GM23248 (cell line): ENCODE measurements around the gene TBXAS1.

Experiments used
- EZH2 ChIP-seq: fragments of 200-600 bp; sonication (generic); IDR thresholded peaks from 2 replicates; pipeline ENCODE4 v1.6.1; 2018; ENCODE audit warnings: antibody characterized with exemption, mild to moderate bottlenecking; ENCODE audit not compliant: insufficient read depth, poor library complexity, severe bottlenecking
- EZH2phosphoT487 ChIP-seq: fragments of 200-600 bp; sonication (generic); IDR thresholded peaks from 2 replicates; pipeline ENCODE4 v1.6.1; 2018; ENCODE audit warnings: antibody characterized with exemption, moderate library complexity, mild to moderate bottlenecking, low read depth; ENCODE audit not compliant: insufficient read depth

DNA sequence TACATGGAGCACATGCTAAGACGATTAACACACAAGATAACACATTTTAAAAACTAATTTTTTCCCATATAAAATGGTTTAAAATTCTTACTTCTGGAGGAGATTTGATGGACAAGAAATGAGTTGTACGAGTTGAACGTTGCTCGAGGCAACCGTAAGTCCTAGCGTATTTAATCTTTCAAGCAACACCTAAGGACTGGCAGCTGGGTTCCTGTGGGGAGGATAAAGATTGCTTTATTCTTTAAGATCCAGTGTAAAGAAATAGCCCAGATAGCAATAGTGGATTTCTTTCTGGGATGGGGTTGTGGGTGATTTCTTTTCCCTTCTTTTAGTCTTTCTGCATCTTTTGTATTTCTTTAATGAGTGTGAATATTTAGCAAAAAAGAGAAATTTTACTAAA, 9.8 kb downstream of the TBXAS1 start:
- no peak for TF ChIP-seq EZH2
- TF ChIP-seq EZH2phosphoT487: no peak
